ENCODE results near the gene LMNTD1. TPM values are rescaled to one million over a fixed set of nuclear protein-coding genes. Genes with fewer than 3 reads are reported as not detected.
"Not testable (repeated sequence)": the region's sequence is repeated elsewhere in the genome, so short reads cannot be mapped to it uniquely, and the experiment has no call there.

LMNTD1 gene
- total RNA-seq, 1 donor from 2014 or later, result not detected

DNA sequence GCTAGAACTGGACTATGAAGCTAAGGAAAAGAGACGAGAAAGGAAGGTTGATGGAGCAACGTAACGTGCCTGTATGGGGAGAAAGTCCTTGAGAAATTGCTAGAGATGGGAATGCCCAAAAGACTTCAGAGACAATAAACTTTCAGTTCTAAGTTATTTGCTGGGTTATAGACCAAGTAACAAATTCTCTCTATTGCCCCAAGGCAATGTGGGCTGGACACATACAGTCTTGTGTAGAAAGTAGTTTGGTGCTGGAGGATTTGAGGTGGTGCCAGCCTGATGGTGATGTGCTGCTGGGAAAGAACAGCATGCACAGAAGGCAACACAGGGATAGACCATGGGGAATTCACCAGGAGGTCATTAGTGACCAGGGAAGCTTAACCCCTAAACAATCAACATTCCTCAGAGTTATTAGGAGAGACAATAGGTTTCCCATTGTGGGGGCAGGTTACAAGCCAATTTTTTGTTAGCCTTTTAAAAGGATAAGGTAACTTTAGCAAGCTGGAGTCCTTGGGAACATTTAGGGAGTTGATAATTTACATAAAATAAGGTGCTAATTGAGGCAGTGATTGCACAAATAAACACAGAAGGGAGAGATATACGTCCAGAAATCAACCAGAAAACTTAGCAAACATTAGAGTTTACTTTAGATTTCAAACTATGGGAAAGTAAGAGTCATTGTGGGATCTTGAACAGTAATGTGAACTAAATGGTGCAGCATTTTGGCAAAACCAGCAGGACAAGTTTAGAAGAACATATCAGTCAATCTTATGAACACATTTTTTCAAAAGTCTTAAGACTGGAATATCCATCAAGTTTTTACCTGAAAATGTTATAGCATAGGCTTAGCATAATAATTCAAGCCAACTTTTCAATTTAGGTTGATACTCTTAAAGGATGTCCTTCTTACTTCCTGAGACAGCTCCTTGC lies 61.4 kb downstream of the LMNTD1 start:
- no peak for DNase-seq (ENCODE audit: low spot score)

DNA sequence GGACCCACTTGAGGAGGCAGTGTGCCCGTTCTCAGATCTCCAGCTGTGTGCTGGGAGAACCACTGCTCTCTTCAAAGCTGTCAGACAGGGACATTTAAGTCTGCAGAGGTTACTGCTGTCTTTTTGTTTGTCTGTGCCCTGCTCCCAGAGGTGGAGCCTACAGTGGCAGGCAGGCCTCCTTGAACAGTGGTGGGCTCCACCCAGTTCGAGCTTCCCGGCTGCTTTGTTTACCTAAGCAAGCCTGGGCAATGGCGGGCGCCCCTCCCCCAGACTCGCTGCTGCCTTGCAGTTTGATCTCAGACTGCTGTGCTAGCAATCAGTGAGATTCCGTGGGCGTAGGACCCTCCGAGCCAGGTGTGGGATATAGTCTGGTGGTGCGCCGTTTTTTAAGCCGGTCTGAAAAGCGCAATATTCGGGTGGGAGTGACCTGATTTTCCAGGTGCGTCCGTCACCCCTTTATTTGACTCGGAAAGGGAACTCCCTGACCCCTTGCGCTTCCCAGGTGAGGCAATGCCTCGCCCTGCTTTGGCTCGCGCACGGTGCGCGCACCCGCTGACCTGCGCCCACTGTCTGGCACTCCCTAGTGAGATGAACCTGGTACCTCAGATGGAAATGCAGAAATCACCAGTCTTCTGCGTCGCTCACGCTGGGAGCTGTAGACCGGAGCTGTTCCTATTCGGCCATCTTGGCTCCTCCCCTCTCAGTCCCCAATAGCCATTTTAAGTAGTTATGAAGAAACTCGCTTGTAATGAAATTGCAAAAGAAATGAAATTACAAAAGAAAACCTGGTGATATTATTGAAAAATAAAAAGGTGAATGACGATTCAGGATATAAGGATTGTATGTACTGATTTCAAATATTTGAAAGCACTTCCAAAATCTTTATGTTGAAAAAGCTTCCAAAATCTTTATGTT lies 63.9 kb downstream of the LMNTD1 start:
- not testable (repeated sequence) for DNase-seq (ENCODE audit: low spot score)

DNA sequence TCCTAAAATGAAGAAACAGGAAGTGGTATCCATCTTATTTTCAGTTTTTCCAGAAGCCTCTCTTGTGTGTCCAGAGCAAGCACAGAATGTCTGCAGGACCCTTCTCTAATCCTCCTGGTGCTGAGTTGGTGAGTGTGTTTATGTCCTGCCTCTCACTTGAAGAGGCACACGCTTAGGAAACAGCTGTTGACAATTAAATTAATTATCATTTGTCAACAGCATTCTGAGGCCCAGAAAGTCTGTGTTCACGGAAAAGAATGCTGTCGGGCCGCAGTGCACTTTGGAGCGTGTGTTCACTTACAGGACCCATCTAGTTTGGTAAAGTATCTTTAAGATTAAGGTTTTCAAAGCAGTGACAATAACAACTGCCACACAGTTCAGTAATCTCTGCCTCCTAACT lies 70.5 kb downstream of the LMNTD1 start:
- no peak for DNase-seq (ENCODE audit: low spot score)

DNA sequence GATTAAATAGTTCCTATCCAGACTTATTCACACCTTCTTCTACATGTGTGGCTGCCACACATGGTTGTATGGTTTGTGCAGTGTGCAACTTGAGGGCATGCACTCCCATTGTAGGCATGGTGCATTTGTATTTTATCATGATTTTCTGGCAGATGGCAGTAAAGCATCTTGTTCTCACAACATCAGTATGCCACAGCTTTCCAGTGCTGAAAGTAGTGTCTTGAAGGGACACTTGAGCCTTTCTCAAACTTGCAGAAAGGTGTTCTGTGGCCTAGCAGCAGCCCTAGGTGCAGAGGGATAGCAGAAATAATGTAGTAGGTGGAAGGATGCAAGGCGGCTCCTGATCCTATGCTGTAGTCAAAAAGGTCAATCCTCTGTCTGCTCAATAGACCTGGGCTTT lies 72.9 kb downstream of the LMNTD1 start:
- no peak for DNase-seq (ENCODE audit: low spot score)

DNA sequence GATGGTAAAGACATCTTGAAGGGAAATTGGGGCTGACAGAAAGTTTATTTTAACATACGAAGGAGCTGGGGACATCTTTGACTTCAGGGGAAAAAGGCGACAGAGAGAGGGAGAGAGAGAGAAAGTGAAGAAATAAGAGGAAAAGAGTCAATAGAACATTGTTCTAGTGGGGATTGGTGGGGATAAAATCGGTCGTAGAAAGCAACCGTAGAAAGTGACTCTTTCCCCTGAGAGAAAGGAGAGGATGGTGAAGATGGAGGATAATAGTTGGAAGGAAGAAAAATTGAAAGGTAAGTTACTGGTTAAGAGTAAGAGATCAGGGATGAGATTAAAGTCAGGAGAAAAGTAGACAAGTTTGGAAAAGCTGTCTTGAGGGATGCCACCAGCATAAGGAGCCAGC lies 75.9 kb downstream of the LMNTD1 start:
- no peak for DNase-seq (ENCODE audit: low spot score)

DNA sequence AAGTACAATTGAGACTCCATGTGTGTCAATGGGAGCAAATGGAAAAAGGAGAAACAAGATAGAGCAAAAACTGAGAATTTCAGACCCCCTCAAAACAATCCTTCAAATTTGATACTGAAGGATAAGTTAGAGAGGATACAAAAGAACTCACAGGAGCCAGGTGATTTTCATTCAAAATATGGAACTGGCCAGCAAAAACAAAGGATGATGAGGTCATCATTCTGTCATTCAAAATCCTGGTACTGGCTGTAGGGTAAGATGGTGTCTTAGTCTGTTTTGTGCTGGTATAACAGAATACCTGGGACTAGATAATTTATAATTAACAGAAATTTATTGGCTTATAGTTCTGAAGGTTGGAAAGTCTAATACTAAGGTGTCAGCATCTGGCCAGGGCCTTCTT lies 80.6 kb downstream of the LMNTD1 start:
- DNase-seq (ENCODE audit: low spot score), result no peak

DNA sequence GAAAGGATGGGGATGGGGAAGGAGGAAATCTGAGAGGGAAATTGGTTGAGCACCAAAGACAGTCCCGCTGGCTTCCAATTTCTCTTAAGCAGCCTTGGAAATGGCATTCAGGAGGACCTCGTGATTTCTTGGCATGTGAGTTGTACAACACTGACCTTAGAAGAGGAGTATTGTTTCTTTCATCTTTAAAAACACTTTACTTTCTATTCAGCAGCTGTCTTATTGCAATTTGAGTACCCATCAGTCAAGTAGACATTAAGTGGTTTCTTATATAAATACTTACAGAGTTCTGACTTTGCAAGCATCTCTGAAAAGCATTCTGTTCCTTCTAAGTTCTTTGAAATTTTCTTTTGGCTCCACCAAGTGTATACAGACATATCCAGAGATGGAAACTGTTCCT lies 83.2 kb downstream of the LMNTD1 start:
- no peak for DNase-seq (ENCODE audit: low spot score)

DNA sequence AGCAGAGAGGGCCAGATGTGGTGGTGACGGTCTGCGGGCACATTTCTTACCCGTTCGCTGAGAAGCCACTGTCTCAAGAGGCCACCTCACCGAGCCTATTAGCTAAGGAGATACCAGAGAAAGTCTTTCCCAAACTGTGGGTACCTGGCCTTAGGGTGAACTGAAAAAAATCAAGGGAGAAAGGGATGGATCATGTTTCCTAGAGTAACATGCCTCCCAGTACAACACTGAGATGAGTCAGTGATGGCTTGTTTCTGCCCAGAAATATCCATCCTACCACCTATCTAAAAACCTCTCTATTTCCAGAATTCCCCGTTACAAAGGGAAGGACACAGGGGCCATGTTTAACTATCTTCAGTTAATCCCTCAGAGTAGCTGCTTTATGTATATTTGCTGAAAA lies 83.7 kb downstream of the LMNTD1 start:
- DNase-seq (ENCODE audit: low spot score), result no peak

DNA sequence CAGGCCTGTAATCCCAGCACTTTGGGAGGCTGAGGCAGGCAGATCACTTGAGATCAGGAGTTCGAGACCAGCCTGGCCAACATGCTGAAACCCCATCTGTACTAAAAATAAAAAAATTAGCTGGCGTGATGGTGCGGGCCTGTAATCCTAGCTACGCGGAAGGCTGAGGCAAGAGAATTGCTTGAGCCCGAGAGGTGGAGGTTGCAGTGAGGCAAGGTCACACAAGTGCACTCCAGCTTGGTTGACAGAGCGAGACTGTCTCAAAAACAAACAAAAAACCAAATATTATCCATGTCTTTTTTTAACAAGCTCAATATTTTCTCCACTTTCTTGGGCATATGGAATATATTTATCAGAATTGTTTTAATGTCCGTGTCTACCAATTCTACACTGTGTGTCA lies 89.6 kb downstream of the LMNTD1 start:
- no peak for DNase-seq (ENCODE audit: low spot score)

DNA sequence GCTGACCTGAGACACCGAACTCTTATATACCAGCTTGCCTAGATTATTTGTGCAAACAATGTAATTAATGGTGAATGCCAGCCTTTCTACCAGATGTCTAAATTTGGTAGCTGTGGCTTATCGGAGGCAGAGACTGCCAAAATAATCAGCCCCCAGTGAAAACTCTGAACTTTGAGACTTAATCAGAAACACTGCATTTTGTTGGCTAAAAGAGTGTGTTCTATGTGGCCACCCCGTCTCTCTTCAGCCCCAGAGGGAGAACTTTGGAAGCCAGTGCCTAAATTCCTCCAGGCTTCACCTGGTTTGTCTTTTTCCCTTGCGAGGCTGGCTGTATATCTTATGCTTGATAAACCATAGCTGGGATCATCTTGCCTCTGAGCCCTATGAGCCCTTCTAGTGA lies 90.1 kb downstream of the LMNTD1 start:
- DNase-seq (ENCODE audit: low spot score), result no peak

DNA sequence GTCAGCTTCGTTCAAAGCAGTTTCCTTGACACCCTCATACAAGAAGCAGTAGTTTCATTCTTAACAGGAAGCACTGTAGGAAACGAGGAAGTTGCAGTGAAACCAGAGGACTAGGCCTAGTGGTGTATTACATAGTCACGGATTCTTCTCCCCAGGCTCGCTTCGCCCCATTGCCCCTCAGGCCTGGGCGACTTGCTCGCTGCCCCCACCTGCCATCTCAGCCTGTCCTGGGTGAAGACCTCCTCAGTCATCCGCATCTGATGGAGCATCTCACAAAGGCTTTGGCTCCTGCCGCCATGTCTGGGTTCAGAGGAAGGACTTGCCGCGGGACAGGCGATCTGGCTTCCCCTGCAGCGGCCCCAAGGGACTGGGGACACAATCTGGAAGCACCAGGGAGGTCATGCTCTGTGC lies 93.5 kb downstream of the LMNTD1 start:
- DNase-seq (ENCODE audit: low spot score), result no peak

DNA sequence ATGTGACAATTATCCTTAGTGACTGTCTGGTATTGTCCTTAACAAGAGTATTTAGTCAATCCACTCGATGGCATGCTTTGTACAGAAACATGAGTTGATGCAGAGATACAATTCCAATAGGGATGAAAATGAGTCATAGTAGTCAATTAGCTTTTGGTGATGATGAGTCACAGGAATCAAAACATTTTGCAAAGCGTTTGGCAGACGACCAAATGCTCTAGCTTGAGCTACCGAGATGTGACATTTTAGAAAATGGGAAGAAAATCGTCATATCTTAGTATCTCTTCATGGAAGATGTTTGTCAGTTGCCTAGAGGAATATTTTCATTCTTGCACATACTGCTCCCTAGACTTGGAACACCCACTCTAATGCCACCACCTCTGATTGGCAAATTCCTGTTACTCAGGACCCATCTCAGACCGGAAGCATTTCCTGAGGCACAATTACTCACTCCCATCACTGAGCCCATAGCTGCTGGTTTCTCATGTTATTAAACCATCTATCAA lies 95.0 kb downstream of the LMNTD1 start:
- no peak for DNase-seq (ENCODE audit: low spot score)

DNA sequence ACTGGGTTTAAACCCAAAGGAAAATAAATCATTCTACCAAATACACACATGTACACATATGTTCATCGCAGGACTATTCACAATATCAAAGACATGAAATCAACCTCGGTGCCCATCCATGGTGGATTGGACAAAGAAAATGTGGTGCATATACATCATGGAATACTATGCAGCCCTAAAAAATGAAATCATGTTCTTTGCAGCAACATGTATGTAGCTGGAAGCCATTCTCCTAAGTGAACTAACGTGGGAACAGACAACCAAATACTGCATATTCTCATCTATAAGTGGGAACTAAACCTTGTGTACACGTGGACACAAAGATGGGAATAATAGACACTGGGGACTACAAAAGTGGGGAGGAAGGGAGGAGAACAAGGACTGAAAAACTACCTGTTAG lies 96.6 kb downstream of the LMNTD1 start:
- DNase-seq (ENCODE audit: low spot score), result no peak

DNA sequence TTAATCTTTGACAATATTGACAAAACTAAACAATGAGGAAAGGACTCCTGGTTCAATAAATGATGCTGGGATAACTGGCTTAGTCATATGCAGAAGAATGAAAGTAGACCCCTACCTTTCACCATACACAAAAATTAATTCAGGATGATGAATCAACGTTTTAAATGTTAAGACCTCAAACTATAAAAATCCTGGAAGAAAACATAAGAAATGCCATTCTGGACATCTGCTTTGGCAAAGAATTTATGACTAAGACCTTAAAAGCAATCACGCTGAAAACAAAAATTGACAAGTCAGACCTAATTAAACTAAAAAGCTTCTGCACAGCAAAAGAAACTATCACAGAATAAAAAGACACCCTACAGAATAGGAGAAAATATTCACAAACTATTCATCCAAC lies 97.4 kb downstream of the LMNTD1 start:
- DNase-seq (ENCODE audit: low spot score), result no peak

DNA sequence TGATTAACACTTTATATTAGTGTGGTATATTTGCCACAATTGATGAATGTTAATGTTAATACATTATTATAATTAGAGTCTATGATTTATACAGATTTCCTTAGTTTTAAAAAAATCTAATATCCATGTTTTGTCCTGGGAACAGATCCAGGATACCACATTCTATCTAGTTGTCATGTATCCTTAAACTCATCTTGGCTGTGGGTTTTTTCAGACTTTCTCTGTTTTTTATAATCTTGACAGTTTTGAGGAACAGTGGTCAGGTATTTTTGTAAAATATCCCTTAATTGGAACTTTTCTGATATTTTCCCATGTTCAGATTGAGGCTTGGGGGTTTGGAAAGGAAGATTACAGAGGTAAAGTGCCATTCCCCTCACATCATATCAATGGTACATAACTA lies 104.1 kb downstream of the LMNTD1 start:
- no peak for DNase-seq (ENCODE audit: low spot score)

DNA sequence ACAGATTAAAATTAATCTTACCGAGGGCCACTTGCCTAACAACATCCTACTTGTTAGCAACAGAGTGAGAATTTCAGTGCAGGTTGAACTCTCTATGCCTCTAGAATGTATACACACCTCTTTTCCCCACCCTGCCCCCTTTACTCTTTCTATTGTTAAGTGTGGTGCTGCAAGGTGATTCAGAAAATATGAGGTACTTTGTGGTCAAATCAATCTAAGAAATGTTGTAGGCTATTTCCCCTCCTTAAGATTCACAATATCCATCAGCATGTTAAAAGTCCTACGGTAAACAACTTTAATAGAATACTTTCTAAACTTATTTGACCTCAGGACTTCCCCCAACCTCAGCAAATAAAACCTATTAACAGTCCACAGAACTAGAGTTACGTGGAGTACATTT lies 106.0 kb downstream of the LMNTD1 start:
- DNase-seq (ENCODE audit: low spot score), result no peak

DNA sequence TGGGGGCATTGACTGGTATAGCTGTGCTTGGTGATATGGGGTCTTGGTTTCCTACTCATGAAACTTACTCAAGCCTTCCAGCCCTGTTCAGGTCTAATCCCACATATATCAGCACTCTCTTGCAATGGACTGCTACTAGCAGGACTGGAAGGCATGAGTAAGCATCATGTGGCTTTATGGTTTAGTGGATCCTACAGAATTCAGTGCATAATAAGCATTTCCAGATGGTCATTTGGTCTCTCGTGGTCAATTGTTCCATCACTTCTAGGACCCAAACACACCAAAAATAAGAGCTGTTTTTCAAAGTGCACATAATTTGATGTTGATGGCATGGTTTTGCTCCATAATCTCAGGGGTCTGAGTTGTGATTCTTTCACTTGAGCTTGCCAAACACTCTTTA lies 114.4 kb downstream of the LMNTD1 start:
- DNase-seq (ENCODE audit: low spot score), result no peak

DNA sequence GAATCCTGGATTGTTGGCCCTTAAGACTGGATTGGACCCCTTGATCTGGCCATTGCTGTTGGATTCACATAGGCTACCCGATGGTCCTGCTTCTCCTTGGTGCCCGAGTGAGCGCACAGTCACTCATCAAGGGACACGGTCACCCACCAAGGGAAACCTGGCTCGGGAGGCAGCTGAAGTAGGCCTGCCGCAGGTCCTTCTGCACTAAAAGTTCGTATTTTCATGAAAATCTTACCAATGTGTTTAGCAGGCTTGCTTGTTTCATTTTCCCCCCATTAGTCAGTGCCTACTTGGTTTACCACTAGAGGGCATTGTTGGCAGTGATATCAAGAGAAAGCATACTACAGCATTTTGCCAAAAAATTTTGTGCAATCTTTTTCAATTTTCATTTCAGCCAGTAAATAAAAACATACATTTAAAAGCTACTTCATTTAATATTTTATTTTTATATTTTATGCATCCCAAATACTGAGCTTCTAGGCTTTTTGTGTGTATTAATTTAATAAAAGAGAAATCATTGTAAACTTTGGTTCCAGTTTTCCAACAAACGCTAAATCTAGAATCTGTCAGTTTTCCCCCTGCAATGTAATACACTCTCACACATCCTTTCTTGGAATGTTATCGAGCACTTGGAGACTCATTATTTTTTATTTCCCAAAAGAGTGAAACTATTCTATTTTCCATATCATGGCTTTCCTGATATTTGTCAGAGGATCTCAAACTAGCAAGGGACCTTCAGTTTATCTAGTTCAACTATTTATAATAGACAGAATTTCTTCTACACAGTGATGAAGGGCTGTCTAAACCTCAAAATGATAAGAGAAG lies 116.7 kb downstream of the LMNTD1 start:
- DNase-seq (ENCODE audit: low spot score), result peak; percentile 48

DNA sequence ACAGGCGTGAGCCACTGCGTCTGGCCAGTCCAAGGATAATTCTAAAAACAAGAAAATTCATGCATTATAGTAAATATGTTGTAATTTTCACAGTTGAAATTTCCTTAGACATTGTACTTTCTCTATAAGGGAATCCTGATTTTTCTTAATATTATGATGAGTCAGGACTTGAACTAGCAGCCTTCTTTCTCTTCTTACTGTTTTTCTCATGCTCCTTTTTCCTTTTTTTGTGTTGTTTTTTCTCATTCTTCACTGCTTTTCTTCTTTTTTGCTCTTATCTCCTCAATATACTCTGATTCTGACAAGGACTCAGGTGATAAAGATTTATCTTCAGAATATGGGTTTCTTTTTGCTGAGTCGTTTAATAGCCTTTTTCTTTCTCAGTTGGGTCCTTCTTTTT lies 117.7 kb downstream of the LMNTD1 start:
- DNase-seq (ENCODE audit: low spot score), result no peak

DNA sequence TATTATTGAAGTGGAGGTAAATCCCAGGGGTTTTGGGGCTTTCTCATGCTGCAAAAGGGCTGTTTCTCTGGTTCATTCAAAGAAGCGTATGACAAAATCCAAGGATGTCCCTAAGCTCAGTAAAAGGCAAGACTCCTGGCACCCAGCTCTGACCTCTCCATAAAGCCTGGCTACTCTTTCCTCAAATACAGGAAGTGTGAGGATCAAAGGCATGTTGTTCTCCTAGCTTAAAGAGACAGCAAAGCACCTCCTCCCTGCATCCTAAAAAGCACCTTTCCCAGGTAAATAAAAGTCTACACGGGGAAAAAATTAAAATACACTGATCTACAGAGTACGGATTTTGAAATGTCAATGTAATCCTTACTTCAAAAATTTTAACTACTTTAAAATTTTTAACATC lies 118.6 kb downstream of the LMNTD1 start:
- DNase-seq (ENCODE audit: low spot score), result no peak

DNA sequence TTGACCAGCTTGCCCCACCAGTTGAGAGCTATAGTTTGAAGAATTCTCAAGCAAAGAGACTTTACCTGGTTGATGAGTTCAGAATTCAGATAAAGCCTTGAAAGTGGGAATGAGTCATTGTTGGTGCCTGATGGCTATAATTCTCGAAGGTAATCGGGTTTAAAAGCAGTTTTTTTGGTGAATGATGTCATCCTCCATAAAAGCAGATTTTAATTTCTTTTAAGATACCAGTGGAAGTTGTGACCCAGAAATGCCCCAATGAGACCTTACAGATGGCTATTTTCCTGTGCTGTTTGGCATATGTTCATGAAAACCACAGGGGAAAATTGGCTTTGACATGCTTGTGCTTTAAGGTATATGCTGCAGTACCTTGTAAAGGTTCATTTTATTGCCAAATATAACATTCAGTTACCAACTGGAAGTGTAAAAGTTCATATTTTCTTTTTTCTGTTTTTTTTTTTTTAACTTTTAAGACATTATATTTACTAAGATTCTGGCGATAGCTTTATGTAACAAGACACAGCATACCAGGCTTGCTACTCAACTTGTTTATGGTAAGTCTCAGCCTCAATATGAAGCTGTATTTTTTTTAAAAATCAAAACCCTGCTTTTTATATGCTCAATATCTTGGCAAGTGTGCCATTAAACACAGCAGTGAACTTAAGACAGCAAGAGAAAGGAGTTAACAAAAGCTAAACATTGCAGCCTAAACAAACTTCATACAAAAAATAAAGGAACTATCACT lies 119.3 kb downstream of the LMNTD1 start:
- no peak for DNase-seq (ENCODE audit: low spot score)
